Activated CD8-positive, alpha-beta T cell treated with anti-CD3 and anti-CD28 coated beads for 36 hours (primary cell): ENCODE measurements around the gene KRTAP4-2. TPM values are rescaled to one million over a fixed set of nuclear protein-coding genes. Genes with fewer than 3 reads are reported as not detected.
"Not testable (repeated sequence)": the region's sequence is repeated elsewhere in the genome, so short reads cannot be mapped to it uniquely, and the experiment has no call there.

Experiments
- ATAC-seq: fragments of 200-7000 bp; cut with Tn5 transposase; one replicate; pipeline ENCODE4 v1.10.0; 2021; ENCODE audit warnings: mild to moderate bottlenecking, moderate library complexity
- CTCF ChIA-PET: fragments of 350-600 bp; sonication (Branson Sonifier 250); formaldehyde crosslinking; loops from one replicate; lab custom pipeline; 2021; ENCODE audit warnings: antibody characterized with exemption; lab: Charles Lee
- POLR2A ChIA-PET: fragments of 350-600 bp; sonication (Branson Sonifier 250); formaldehyde crosslinking; loops from one replicate; lab custom pipeline; 2021; ENCODE audit warnings: antibody characterized with exemption; lab: Charles Lee
- DNase-seq: peaks from one replicate; pipeline ENCODE4 v3.0.0-alpha.2; 2020
- H3K27ac Mint-ChIP-seq: one replicate; pipeline ENCODE4 v1.8.0; 2021; ENCODE audit warnings: mild to moderate bottlenecking, mixed read lengths
- H3K27me3 Mint-ChIP-seq: one replicate; pipeline ENCODE4 v1.8.0; 2021; ENCODE audit warnings: mixed read lengths
- H3K36me3 Mint-ChIP-seq: one replicate; pipeline ENCODE4 v1.8.0; 2021; ENCODE audit warnings: low read depth, mixed read lengths
- H3K4me1 Mint-ChIP-seq: one replicate; pipeline ENCODE4 v1.8.0; 2021; ENCODE audit warnings: low read depth, mixed read lengths
- H3K4me3 Mint-ChIP-seq: one replicate; pipeline ENCODE4 v1.8.0; 2021; ENCODE audit warnings: mild to moderate bottlenecking, moderate library complexity, mixed read lengths
- H3K9me3 Mint-ChIP-seq: one replicate; pipeline ENCODE4 v1.8.0; 2021; ENCODE audit warnings: mixed read lengths
- CTCF ChIP-seq: fragments of 200-600 bp; IDR thresholded peaks from one replicate; pipeline ENCODE4 v1.8.0; 2022; ENCODE audit warnings: antibody characterized with exemption, mild to moderate bottlenecking
- intact Hi-C: fragments of 100-400 bp; cut with micrococcal nuclease; formaldehyde crosslinking; loops from one replicate; pipeline ENCODE4 v1.10.0; 2022
- total RNA-seq, 2 experiments: library from RNA; stranded (reverse); gene quantifications; one replicate each; pipeline ENCODE4 v1.2.3, GENCODE V29; 2021

The KRTAP4-2 gene
- total RNA-seq, 2 experiments from 2014 or later = not detected

GRCh38 chr17:41147531-41148204, 30.4 kb downstream of the KRTAP4-2 start:
- ChIA-PET CTCF (no interaction called here), POLR2A (no interaction called here)
- intact Hi-C loops = no loop called here
- peaks cover 5% of the 10 kb centered on the region for H3K36me3 Mint-ChIP-seq
- ATAC-seq (no peak), DNase-seq (no peak)
- no peaks in the 10 kb centered on the region for H3K4me1 Mint-ChIP-seq
- no peaks in the 10 kb centered on the region for H3K27me3 Mint-ChIP-seq
- no peak for TF ChIP-seq CTCF
- H3K27ac Mint-ChIP-seq = no peak overlapping the region
- no peak overlapping the region for H3K4me3 Mint-ChIP-seq
- peaks cover 13% of the 10 kb centered on the region for H3K9me3 Mint-ChIP-seq

GRCh38 chr17:41145261-41145660, 32.8 kb downstream of the KRTAP4-2 start:
- Mint-ChIP-seq H3K4me1 (no peaks in the 10 kb centered on the region), H3K36me3 (peaks cover 10% of the 10 kb centered on the region), H3K27me3 (no peaks in the 10 kb centered on the region), H3K4me3 (no peak overlapping the region), H3K9me3 (peaks cover 20% of the 10 kb centered on the region), H3K27ac (no peak overlapping the region)
- ChIA-PET CTCF (no interaction called here), POLR2A (no interaction called here)
- DNase-seq = no peak
- intact Hi-C loops = no loop called here
- no peak for TF ChIP-seq CTCF
- no peak for ATAC-seq

- ATAC-seq = no peak
- TF ChIP-seq CTCF = no peak
- intact Hi-C loops = no loop called here
- H3K4me1 Mint-ChIP-seq = no peaks in the 10 kb centered on the region
- POLR2A ChIA-PET = no interaction called here
- no peaks in the 10 kb centered on the region for H3K27me3 Mint-ChIP-seq
- no peak overlapping the region for H3K27ac Mint-ChIP-seq
- no peak for DNase-seq
- H3K4me3 Mint-ChIP-seq = no peak overlapping the region
- H3K9me3 Mint-ChIP-seq = peaks cover 20% of the 10 kb centered on the region
- CTCF ChIA-PET = no interaction called here
- peaks cover 10% of the 10 kb centered on the region for H3K36me3 Mint-ChIP-seq
Observed at GRCh38 chr17:41144846-41145245, 33.2 kb downstream of the KRTAP4-2 start.

GRCh38 chr17:41141361-41141760, 36.7 kb downstream of the KRTAP4-2 start:
- ChIA-PET POLR2A (no interaction called here), CTCF (no interaction called here)
- intact Hi-C loops = no loop called here
- Mint-ChIP-seq H3K27me3 (peaks cover 2% of the 10 kb centered on the region), H3K27ac (no peak overlapping the region), H3K9me3 (peaks cover 28% of the 10 kb centered on the region), H3K36me3 (peaks cover 13% of the 10 kb centered on the region), H3K4me3 (no peak overlapping the region), H3K4me1 (no peaks in the 10 kb centered on the region)
- TF ChIP-seq CTCF = no peak
- ATAC-seq (no peak), DNase-seq (no peak)

- peaks cover 13% of the 10 kb centered on the region for H3K36me3 Mint-ChIP-seq
- no peak within 1 kb of the TSS for H3K4me3 Mint-ChIP-seq
- H3K9me3 Mint-ChIP-seq = peaks cover 28% of the 10 kb centered on the region
- no peak within 1 kb of the TSS for H3K27ac Mint-ChIP-seq
- DNase-seq (no peak), ATAC-seq (no peak)
- no peak for TF ChIP-seq CTCF
- peaks cover 2% of the 10 kb centered on the region for H3K27me3 Mint-ChIP-seq
- H3K4me1 Mint-ChIP-seq = no peaks in the 10 kb centered on the region
- ChIA-PET POLR2A (no interaction called here), CTCF (no interaction called here)
- intact Hi-C loops = no loop called here
Observed at GRCh38 chr17:41140360-41141131, 37.5 kb downstream of the KRTAP4-2 start, which contains the start of gene KRTAP4-6. TSS of gene KRTAP4-6 (minus strand) at chr17:41140544. CDS start at chr17:41140487, 57 bp downstream.

- H3K4me3 Mint-ChIP-seq, POLR2A ChIA-PET, H3K27me3 Mint-ChIP-seq, intact Hi-C loops, CTCF ChIA-PET, ATAC-seq, DNase-seq, H3K4me1 Mint-ChIP-seq, H3K27ac Mint-ChIP-seq: not testable (repeated sequence)
- peaks cover 13% of the 10 kb centered on the region for H3K36me3 Mint-ChIP-seq
- H3K9me3 Mint-ChIP-seq = peaks cover 28% of the 10 kb centered on the region
Observed at GRCh38 chr17:41139865-41140264, 38.2 kb downstream of the KRTAP4-2 start.
